SH-SY5Y (cell line): ENCODE results near the gene PCSK7.

ENCODE experiments used
- GATA2 ChIP-seq: IDR thresholded peaks from 2 replicates; pipeline ENCODE4 v1.6.1; 2011; ENCODE audit warnings: mild to moderate bottlenecking, low read depth, low read length
- GATA3 ChIP-seq: IDR thresholded peaks from 2 replicates; pipeline ENCODE4 v1.6.1; 2011; ENCODE audit warnings: low read depth, mild to moderate bottlenecking, low read length, moderate library complexity

GRCh38 chr11:117278347-117278746 lies 46.5 kb upstream of the PCSK7 start:
- TF ChIP-seq GATA3 (no peak), GATA2 (no peak)
